Prostate gland (tissue), 1 donor: ENCODE data around the gene TMTC1.

Experiments
- POLR2A ChIP-seq: fragments of 450-650 bp; IDR thresholded peaks from one replicate; pipeline ENCODE4 v1.6.1; 2016; ENCODE audit warnings: antibody characterized with exemption, mild to moderate bottlenecking
- POLR2AphosphoS5 ChIP-seq: sonication (generic); formaldehyde crosslinking; IDR thresholded peaks from one replicate; pipeline ENCODE4 v1.6.1; 2017; ENCODE audit warnings: antibody characterized with exemption

GRCh38 chr12:29738365-29738764 is 45.4 kb downstream of the TMTC1 start:
- no peak for TF ChIP-seq POLR2A
- TF ChIP-seq POLR2AphosphoS5 = no peak
